Endothelial cell of umbilical vein (primary cell): ENCODE results near the gene ANAPC2.

Experiments
- EZH2 ChIP-seq: IDR thresholded peaks from 2 replicates; pipeline ENCODE4 v1.6.1; 2012; ENCODE audit warnings: borderline replicate concordance, low read depth, mild to moderate bottlenecking, moderate library complexity, low read length, inconsistent platforms; ENCODE audit not compliant: severe bottlenecking
- FOS ChIP-seq: IDR thresholded peaks from 2 replicates; pipeline ENCODE4 v1.6.1; 2011; ENCODE audit warnings: mild to moderate bottlenecking, low read length, moderate library complexity, borderline replicate concordance; ENCODE audit not compliant: insufficient read depth
- GATA2 ChIP-seq: IDR thresholded peaks from 2 replicates; pipeline ENCODE4 v1.7.0; 2011; ENCODE audit warnings: low read depth, mild to moderate bottlenecking, moderate library complexity, mixed read lengths, low read length; ENCODE audit not compliant: insufficient read length, insufficient read depth
- JUN ChIP-seq: IDR thresholded peaks from 2 replicates; pipeline ENCODE4 v1.6.1; 2011; ENCODE audit warnings: borderline replicate concordance, low read depth; ENCODE audit not compliant: insufficient read length, insufficient read depth
- MYC ChIP-seq: IDR thresholded peaks from one replicate; pipeline ENCODE4 v1.6.1; 2011; ENCODE audit warnings: mild to moderate bottlenecking, low read depth, low read length
- POLR2A ChIP-seq: IDR thresholded peaks from 2 replicates; pipeline ENCODE4 v1.6.1; 2012; ENCODE audit warnings: low read depth, mild to moderate bottlenecking, control low read depth, low read length
- POLR2AphosphoS5 ChIP-seq: IDR thresholded peaks from 2 replicates; pipeline ENCODE4 v1.6.1; 2012; ENCODE audit warnings: low read depth, mild to moderate bottlenecking, control low read depth, low read length, moderate library complexity; ENCODE audit not compliant: insufficient read depth
- TF ChIP-seq, protein P1 (sequence below), 2 donors: IDR thresholded peaks; 1 replicate in 1 of 2; 2 replicates in 1 of 2; pipeline ENCODE4 v1.5.1; 2011; ENCODE audit warnings: low read length in 2 of 2, mild to moderate bottlenecking in 2 of 2, moderate library complexity in 2 of 2, control low read depth in 1 of 2, inconsistent platforms in 1 of 2, low read depth in 1 of 2; ENCODE audit not compliant: insufficient read depth in 1 of 2; ENCODE audit errors: extremely low read depth in 1 of 2
- TF ChIP-seq, protein P2 (sequence below): IDR thresholded peaks from 2 replicates; pipeline ENCODE4 v1.6.1; 2011; ENCODE audit not compliant: insufficient read depth, insufficient read length

DNA sequence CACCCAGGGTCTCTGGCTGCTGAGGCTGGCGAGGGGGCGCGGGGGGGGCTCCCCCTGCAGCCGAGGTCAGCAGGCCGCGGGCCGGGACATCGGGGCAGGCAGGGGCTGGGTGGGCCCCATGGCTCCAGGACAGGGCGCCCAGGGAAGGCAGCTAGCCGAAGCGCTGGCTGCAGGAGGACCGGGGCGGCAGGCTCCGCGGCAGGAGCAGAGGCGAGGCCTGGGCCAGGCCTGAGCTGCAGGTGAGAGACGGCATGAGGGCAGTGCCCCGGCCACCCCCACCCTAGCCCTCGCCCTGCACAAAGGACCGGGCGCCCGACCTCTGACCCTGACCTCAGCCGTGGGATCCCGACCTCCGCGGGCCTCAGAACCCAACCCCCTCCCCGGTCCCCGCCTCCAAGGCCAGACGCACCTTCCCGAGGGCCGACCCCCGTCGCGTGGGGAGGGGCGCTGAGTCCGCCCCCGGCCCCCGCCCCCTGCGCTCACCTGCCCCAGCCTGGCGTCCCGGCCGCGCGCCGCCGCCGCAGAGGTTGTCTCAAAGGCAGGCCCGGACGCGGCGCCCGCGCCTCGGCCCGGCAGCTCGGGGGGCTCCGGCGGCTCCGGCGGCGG is 33.2 kb upstream of the ANAPC2 start:
- TF ChIP-seq, protein P1, sequence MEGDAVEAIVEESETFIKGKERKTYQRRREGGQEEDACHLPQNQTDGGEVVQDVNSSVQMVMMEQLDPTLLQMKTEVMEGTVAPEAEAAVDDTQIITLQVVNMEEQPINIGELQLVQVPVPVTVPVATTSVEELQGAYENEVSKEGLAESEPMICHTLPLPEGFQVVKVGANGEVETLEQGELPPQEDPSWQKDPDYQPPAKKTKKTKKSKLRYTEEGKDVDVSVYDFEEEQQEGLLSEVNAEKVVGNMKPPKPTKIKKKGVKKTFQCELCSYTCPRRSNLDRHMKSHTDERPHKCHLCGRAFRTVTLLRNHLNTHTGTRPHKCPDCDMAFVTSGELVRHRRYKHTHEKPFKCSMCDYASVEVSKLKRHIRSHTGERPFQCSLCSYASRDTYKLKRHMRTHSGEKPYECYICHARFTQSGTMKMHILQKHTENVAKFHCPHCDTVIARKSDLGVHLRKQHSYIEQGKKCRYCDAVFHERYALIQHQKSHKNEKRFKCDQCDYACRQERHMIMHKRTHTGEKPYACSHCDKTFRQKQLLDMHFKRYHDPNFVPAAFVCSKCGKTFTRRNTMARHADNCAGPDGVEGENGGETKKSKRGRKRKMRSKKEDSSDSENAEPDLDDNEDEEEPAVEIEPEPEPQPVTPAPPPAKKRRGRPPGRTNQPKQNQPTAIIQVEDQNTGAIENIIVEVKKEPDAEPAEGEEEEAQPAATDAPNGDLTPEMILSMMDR (IDR thresholded peaks at IDR 0.05; ENCODE audit: extremely low read depth in 1 of 2, insufficient read depth in 1 of 2, low read depth in 1 of 2, low read length in 2 of 2) = no peak
- TF ChIP-seq POLR2AphosphoS5 (no peak), POLR2A (no peak), JUN (no peak), MYC (no peak), FOS (no peak), EZH2 (no peak), GATA2 (no peak)
- TF ChIP-seq, protein P2, sequence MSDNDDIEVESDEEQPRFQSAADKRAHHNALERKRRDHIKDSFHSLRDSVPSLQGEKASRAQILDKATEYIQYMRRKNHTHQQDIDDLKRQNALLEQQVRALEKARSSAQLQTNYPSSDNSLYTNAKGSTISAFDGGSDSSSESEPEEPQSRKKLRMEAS = no peak
